K562 (cell line): ENCODE data around the gene RPL3. TPM values are rescaled to one million over a fixed set of nuclear protein-coding genes. Genes with fewer than 3 reads are reported as not detected.

ENCODE experiments used
- ARID2 ChIP-seq: fragments of 450-650 bp; IDR thresholded peaks from 2 replicates; pipeline ENCODE4 v1.6.1; 2017; ENCODE audit warnings: antibody characterized with exemption, mild to moderate bottlenecking
- ASH1L ChIP-seq: fragments of 450-650 bp; IDR thresholded peaks from 2 replicates; pipeline ENCODE4 v1.6.1; 2018; ENCODE audit warnings: borderline replicate concordance, mild to moderate bottlenecking, low read depth; ENCODE audit not compliant: partially characterized antibody
- ATF4 ChIP-seq: fragments of 450-650 bp; formaldehyde crosslinking; IDR thresholded peaks from 2 replicates; pipeline ENCODE4 v1.4.0; 2022; ENCODE audit warnings: mild to moderate bottlenecking, moderate library complexity
- BCL6 ChIP-seq: fragments of 250-450 bp; sonication (Bioruptor Pico); IDR thresholded peaks from 2 replicates; pipeline ENCODE4 v1.4.0; 2020
- BRD9 ChIP-seq: fragments of 450-650 bp; IDR thresholded peaks from 2 replicates; pipeline ENCODE4 v1.6.1; 2018; ENCODE audit warnings: low read depth; ENCODE audit not compliant: partially characterized antibody
- CBFB ChIP-seq: sonication (generic); formaldehyde crosslinking; IDR thresholded peaks from 2 replicates; pipeline ENCODE4 v1.4.0; 2020; ENCODE audit warnings: mild to moderate bottlenecking, missing genetic modification reagents
- ELF1 ChIP-seq: fragments of 200-800 bp; sonication (Bioruptor generic); IDR thresholded peaks from 2 replicates; pipeline ENCODE4 v1.6.1; 2016; ENCODE audit warnings: missing genetic modification characterization, missing compliant biosample characterization
- EZH2 ChIP-seq: IDR thresholded peaks from 2 replicates; pipeline ENCODE4 v1.6.1; 2012; ENCODE audit warnings: low read depth, mild to moderate bottlenecking, inconsistent platforms, low read length, borderline replicate concordance
- FOXA3 ChIP-seq, 2 experiments: fragments of 450-650 bp in 1 of 2; sonication (generic) in 1 of 2; formaldehyde crosslinking; IDR thresholded peaks in 1 of 2; conservative IDR thresholded peaks in 1 of 2; 2 replicates each; pipeline versions ENCODE4 v1.4.0 to v1.8.0; 2020 to 2022; ENCODE audit warnings: mild to moderate bottlenecking in 2 of 2, missing genetic modification reagents in 1 of 2
- FOXP4 ChIP-seq: sonication (generic); formaldehyde crosslinking; IDR thresholded peaks from 2 replicates; pipeline ENCODE4 v1.8.0; 2022; ENCODE audit warnings: mild to moderate bottlenecking, missing genetic modification reagents, borderline replicate concordance
- GATAD2A ChIP-seq: fragments of 450-650 bp; IDR thresholded peaks from 2 replicates; pipeline ENCODE4 v1.6.1; 2017
- KAT8 ChIP-seq: fragments of 450-650 bp; IDR thresholded peaks from 2 replicates; pipeline ENCODE4 v1.6.1; 2016; ENCODE audit warnings: low read depth, mild to moderate bottlenecking
- KHSRP ChIP-seq: fragments of 450-650 bp; IDR thresholded peaks from 2 replicates; pipeline ENCODE4 v1.6.1; 2017
- NFRKB ChIP-seq: fragments of 450-650 bp; IDR thresholded peaks from 2 replicates; pipeline ENCODE4 v1.6.1; 2016; ENCODE audit warnings: low read depth
- NR4A1 ChIP-seq, 2 experiments: fragments of 250-450 bp in 1 of 2; fragments of 450-650 bp in 1 of 2; sonication (Bioruptor Pico) in 1 of 2; IDR thresholded peaks; 2 replicates each; pipeline versions ENCODE4 v1.4.0 to v1.6.1; 2016 to 2020; ENCODE audit warnings: mild to moderate bottlenecking in 2 of 2, missing compliant biosample characterization in 1 of 2, missing genetic modification characterization in 1 of 2, moderate library complexity in 1 of 2
- PML ChIP-seq: IDR thresholded peaks from 2 replicates; pipeline ENCODE4 v1.6.1; 2012; ENCODE audit warnings: low read length, inconsistent platforms
- RAD51 ChIP-seq: fragments of 450-650 bp; IDR thresholded peaks from 2 replicates; pipeline ENCODE4 v1.7.1; 2016; ENCODE audit warnings: low read depth, mild to moderate bottlenecking, borderline replicate concordance
- RBM17 ChIP-seq: fragments of 200-400 bp; formaldehyde crosslinking; IDR thresholded peaks from 2 replicates; pipeline ENCODE4 v1.6.1; 2017; ENCODE audit warnings: low read depth, mild to moderate bottlenecking, low read length, borderline replicate concordance
- TOE1 ChIP-seq, 2 experiments: fragments of 450-650 bp in 1 of 2; sonication (generic) in 1 of 2; formaldehyde crosslinking in 1 of 2; IDR thresholded peaks; 2 replicates each; pipeline versions ENCODE4 v1.7.1 to v1.8.0; 2016 to 2022; ENCODE audit warnings: borderline replicate concordance in 2 of 2, mild to moderate bottlenecking in 2 of 2, antibody characterized with exemption in 1 of 2, inconsistent platforms in 1 of 2, low read depth in 1 of 2, missing genetic modification reagents in 1 of 2, moderate library complexity in 1 of 2
- ZKSCAN1 ChIP-seq: fragments of 150-350 bp; IDR thresholded peaks from 2 replicates; pipeline ENCODE4 v1.6.1; 2016; ENCODE audit warnings: low read depth, low read length
- ZNF253 ChIP-seq: fragments of 250-450 bp; sonication (Bioruptor Pico); conservative IDR thresholded peaks from 2 replicates; pipeline ENCODE4 v1.6.1; 2021; ENCODE audit warnings: mild to moderate bottlenecking
- ZNF398 ChIP-seq: fragments of 250-450 bp; sonication (Bioruptor Pico); IDR thresholded peaks from 2 replicates; pipeline ENCODE4 v1.8.0; 2021; ENCODE audit warnings: moderate library complexity, mild to moderate bottlenecking, inconsistent platforms
- ZNF436 ChIP-seq: fragments of 250-450, 450-650 bp; sonication (Bioruptor Pico); formaldehyde crosslinking; IDR thresholded peaks from 2 replicates; pipeline ENCODE4 v1.7.0; 2020; ENCODE audit warnings: mild to moderate bottlenecking
- ZNF655 ChIP-seq: fragments of 250-450 bp; sonication (Bioruptor Pico); IDR thresholded peaks from 2 replicates; pipeline ENCODE4 v1.5.0; 2021
- polyA plus RNA-seq, 8 experiments: library from polyadenylated mRNA; depleted of rRNA in 4 of 8; stranded (reverse) in 5 of 8; unstranded in 3 of 8; fragments of >200 nt; fragmentation: Nextera tagmentation in 2 of 8; fragmentation: Illumina TruSeq in 1 of 8; extraction: Ambion mirVana in 2 of 8; extraction: Trizol in 1 of 8; gene quantifications; 2 replicates each; pipeline versions ENCODE4 v1.2.1 to v1.2.3, GENCODE V29; 2011 to 2014; ENCODE audit warnings: inconsistent platforms in 1 of 8, missing spikeins in 1 of 8
- total RNA-seq, 7 experiments: library from RNA; depleted of rRNA in 6 of 7; stranded (reverse); fragments of >200 nt in 6 of 7; fragmentation: Illumina TruSeq in 2 of 7; extraction: Trizol in 2 of 7; gene quantifications; 2 replicates each; pipeline versions ENCODE4 v1.2.1 to v1.2.3, GENCODE V29; 2011 to 2021; ENCODE audit warnings: low replicate concordance in 1 of 7

The RPL3 gene
- total and polyA plus RNA-seq, 9 of the 15 experiments (the other 6 are each of a cell fraction or from before 2014, with no cell fraction given) = 1,624 to 4,066 (median 2,565) TPM

- TF ChIP-seq KAT8 = no peak
- TF ChIP-seq BCL6 (CRISPR knock-in tag) = no peak
- TF ChIP-seq FOXA3 (CRISPR knock-in tag; conservative IDR thresholded peaks at IDR 0.05 in 1 of 2, IDR thresholded peaks at IDR 0.05 in 1 of 2) = no peak
- no peak for TF ChIP-seq BRD9
- TF ChIP-seq EZH2 = no peak
- peak; percentile 15; the same call in 1 of the 2 replicates for TF ChIP-seq TOE1 (IDR thresholded peaks at IDR 0.05; ENCODE audit: borderline replicate concordance)
- TF ChIP-seq TOE1 (CRISPR knock-in tag; IDR thresholded peaks at IDR 0.05; ENCODE audit: borderline replicate concordance, low read depth) = no peak
- no peak for TF ChIP-seq CBFB (CRISPR knock-in tag)
- TF ChIP-seq ZKSCAN1 = peak; percentile 37; the same call in 1 of the 2 replicates
- TF ChIP-seq ZNF655 = no peak
- TF ChIP-seq GATAD2A = no peak
- TF ChIP-seq PML = no peak
- TF ChIP-seq ZNF436 (CRISPR knock-in tag) = no peak
- TF ChIP-seq NFRKB = 0 out of 2 replicates have a peak, but pooled peaks have one; percentile 64
- TF ChIP-seq FOXP4 (CRISPR knock-in tag) = no peak
- TF ChIP-seq ATF4 (CRISPR knock-in tag) = no peak
- TF ChIP-seq NR4A1 (CRISPR knock-in tag; IDR thresholded peaks at IDR 0.05) = no peak
- no peak for TF ChIP-seq NR4A1 (tag; IDR thresholded peaks at IDR 0.05)
- TF ChIP-seq ARID2 = no peak
- no peak for TF ChIP-seq RAD51
- no peak for TF ChIP-seq KHSRP
- no peak for TF ChIP-seq ZNF253 (CRISPR knock-in tag)
- peak; percentile 48 for TF ChIP-seq ASH1L
- no peak for TF ChIP-seq RBM17
- TF ChIP-seq ZNF398 = no peak
- TF ChIP-seq ELF1 (tag) = peak; percentile 71; the same call in 1 of the 2 replicates
Measured at GRCh38 chr22:39292561-39293074, 26.8 kb downstream of the RPL3 start (continued).
